WERI-Rb-1 (cell line): ENCODE measurements around the gene ZNF597.
A peak's percentile ranks its signal among the peaks of the same experiment; 100 is the strongest.

Experiments used
- DNase-seq: peaks from one replicate; pipeline ENCODE4 v3.0.0-alpha.2; 2020
- H3K27ac ChIP-seq: fragments of 250-450 bp; sonication (Bioruptor Pico); 2 replicates; pipeline ENCODE4 v1.5.1; 2020; ENCODE audit warnings: mild to moderate bottlenecking, moderate library complexity
- H3K27me3 ChIP-seq: fragments of 250-450 bp; sonication (Bioruptor Pico); 2 replicates; pipeline ENCODE4 v1.5.1; 2021; ENCODE audit warnings: mild to moderate bottlenecking, low read depth, moderate library complexity; ENCODE audit not compliant: insufficient read depth, severe bottlenecking
- H3K36me3 ChIP-seq: fragments of 250-450 bp; sonication (Bioruptor Pico); 2 replicates; pipeline ENCODE4 v1.5.1; 2020; ENCODE audit warnings: mild to moderate bottlenecking, moderate library complexity
- H3K4me3 ChIP-seq: 2 replicates; pipeline ENCODE4 v1.5.1; 2011; ENCODE audit warnings: low read depth, mild to moderate bottlenecking, control low read depth, low read length
- H3K9me3 ChIP-seq: fragments of 250-450 bp; sonication (Bioruptor Pico); 2 replicates; pipeline ENCODE4 v1.5.1; 2021; ENCODE audit warnings: mild to moderate bottlenecking, moderate library complexity; ENCODE audit not compliant: severe bottlenecking
- CTCF ChIP-seq: IDR thresholded peaks from 2 replicates; pipeline ENCODE4 v1.5.1; 2011; ENCODE audit warnings: low read depth, mild to moderate bottlenecking, control low read depth, inconsistent platforms, low read length

Gene ZNF597

GRCh38 chr16:3443108-3444031, at the start of gene ZNF597, which contains the start of gene NAA60:
ZNF597 (minus strand) TSS chr16:3443504; CDS start chr16:3443153, 351 bp downstream.
NAA60 (plus strand) TSS chr16:3443680; CDS start chr16:3476228, 32,548 bp downstream.
- Histone ChIP-seq H3K27me3 (no peaks in the 10 kb centered on the region), H3K27ac (peak within 1 kb of the TSS; percentile 79), H3K36me3 (peaks cover 13% of the 10 kb centered on the region; the same call in 1 of the 2 replicates), H3K4me3 (peak within 1 kb of the TSS; percentile 53), H3K9me3 (peaks cover 3% of the 10 kb centered on the region)
- DNase-seq, result peak; percentile 88
- TF ChIP-seq CTCF, result no peak

- no peaks in the 10 kb centered on the region for H3K27me3 ChIP-seq
- TF ChIP-seq CTCF, result no peak
- no peaks in the 10 kb centered on the region for H3K9me3 ChIP-seq
- peak overlapping the region; percentile 48 for H3K27ac ChIP-seq
- peaks cover 6% of the 10 kb centered on the region; the same call in 1 of the 2 replicates for H3K36me3 ChIP-seq
- H3K4me3 ChIP-seq, result no peak overlapping the region
- no peak for DNase-seq
Measured at GRCh38 chr16:3492356-3492755, 49.1 kb upstream of the ZNF597 start.

- Histone ChIP-seq H3K36me3 (peaks cover 19% of the 10 kb centered on the region), H3K27me3 (no peaks in the 10 kb centered on the region), H3K4me3 (no peak overlapping the region), H3K9me3 (no peaks in the 10 kb centered on the region), H3K27ac (no peak overlapping the region; the same call in 1 of the 2 replicates)
- peak; percentile 21; the same call in 1 of the 2 replicates for TF ChIP-seq CTCF
- DNase-seq, result peak; percentile 48
Measured at GRCh38 chr16:3490911-3491629, 47.8 kb upstream of the ZNF597 start.

- DNase-seq, result peak; percentile 41
- no peak for TF ChIP-seq CTCF
- H3K36me3 ChIP-seq, result peaks cover 36% of the 10 kb centered on the region
- no peaks in the 10 kb centered on the region for H3K27me3 ChIP-seq
- H3K4me3 ChIP-seq, result no peak overlapping the region
- H3K27ac ChIP-seq, result peak overlapping the region; percentile 75
- H3K9me3 ChIP-seq, result no peaks in the 10 kb centered on the region
Measured at GRCh38 chr16:3488801-3489200, 45.5 kb upstream of the ZNF597 start.

- TF ChIP-seq CTCF, result peak; percentile 38; the same call in 1 of the 2 replicates
- no peaks in the 10 kb centered on the region for H3K9me3 ChIP-seq
- no peak overlapping the region for H3K4me3 ChIP-seq
- H3K27ac ChIP-seq, result peak overlapping the region; percentile 44
- H3K27me3 ChIP-seq, result no peaks in the 10 kb centered on the region
- H3K36me3 ChIP-seq, result peaks cover 46% of the 10 kb centered on the region
- DNase-seq, result peak; percentile 45
Measured at GRCh38 chr16:3487521-3488410, 44.5 kb upstream of the ZNF597 start.
